Mononuclear cell (primary cell): ENCODE results near the gene TBC1D24. TPM values are rescaled to one million over a fixed set of nuclear protein-coding genes. Genes with fewer than 3 reads are reported as not detected.
"Not testable (repeated sequence)": the region's sequence is repeated elsewhere in the genome, so short reads cannot be mapped to it uniquely, and the experiment has no call there.

ENCODE experiments used
- H3K27me3 ChIP-seq: 2 replicates; pipeline ENCODE4 v1.6.0; 2011; ENCODE audit warnings: low read length, control low read depth; ENCODE audit not compliant: insufficient read depth
- H3K4me1 ChIP-seq: 2 replicates; pipeline ENCODE4 v1.5.1; 2011; ENCODE audit warnings: mild to moderate bottlenecking, low read length, control low read depth; ENCODE audit not compliant: insufficient read depth
- H3K4me3 ChIP-seq: 2 replicates; pipeline ENCODE4 v1.5.1; 2011; ENCODE audit warnings: mild to moderate bottlenecking, low read length, moderate library complexity
- H3K9me3 ChIP-seq: 2 replicates; pipeline ENCODE4 v1.5.1; 2011; ENCODE audit warnings: low read depth, mild to moderate bottlenecking, control low read depth, low read length
- total RNA-seq: library from RNA; depleted of rRNA; stranded (reverse); fragments of >200 nt; gene quantifications from one replicate; pipeline ENCODE4 v1.2.3, GENCODE V29; 2012

The TBC1D24 gene
- total RNA-seq, 1 donor, result 2.1 TPM

DNA sequence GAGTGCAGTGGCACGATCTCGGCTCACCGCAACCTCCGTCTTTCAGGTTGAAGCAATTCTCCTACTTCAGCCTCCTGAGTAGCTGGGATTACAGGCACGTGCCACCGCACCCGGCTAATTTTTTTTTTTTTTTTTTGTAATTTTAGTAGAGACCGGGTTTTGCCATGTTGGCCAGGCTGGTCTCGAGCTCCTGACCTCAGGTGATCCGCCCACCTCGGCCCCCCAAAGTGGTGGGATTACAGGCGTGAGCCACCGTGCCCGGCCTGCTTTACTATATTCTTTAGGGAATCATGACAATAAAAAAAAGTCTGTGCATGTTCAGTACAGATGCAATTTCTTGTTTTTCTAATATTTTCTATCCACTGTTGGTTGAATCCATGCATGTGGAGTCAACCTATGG is 68.8 kb downstream of the TBC1D24 start:
- not testable (repeated sequence) for H3K27me3 ChIP-seq, H3K9me3 ChIP-seq, H3K4me3 ChIP-seq
- peaks cover 28% of the 10 kb centered on the region for H3K4me1 ChIP-seq

GRCh38 chr16:2550283-2550878 is 75.5 kb downstream of the TBC1D24 start:
- H3K27me3 ChIP-seq, H3K9me3 ChIP-seq, H3K4me1 ChIP-seq, H3K4me3 ChIP-seq: not testable (repeated sequence)

- H3K27me3 ChIP-seq, H3K4me3 ChIP-seq, H3K4me1 ChIP-seq, H3K9me3 ChIP-seq: not testable (repeated sequence)
Observed at GRCh38 chr16:2551420-2551889, 76.5 kb downstream of the TBC1D24 start.

DNA sequence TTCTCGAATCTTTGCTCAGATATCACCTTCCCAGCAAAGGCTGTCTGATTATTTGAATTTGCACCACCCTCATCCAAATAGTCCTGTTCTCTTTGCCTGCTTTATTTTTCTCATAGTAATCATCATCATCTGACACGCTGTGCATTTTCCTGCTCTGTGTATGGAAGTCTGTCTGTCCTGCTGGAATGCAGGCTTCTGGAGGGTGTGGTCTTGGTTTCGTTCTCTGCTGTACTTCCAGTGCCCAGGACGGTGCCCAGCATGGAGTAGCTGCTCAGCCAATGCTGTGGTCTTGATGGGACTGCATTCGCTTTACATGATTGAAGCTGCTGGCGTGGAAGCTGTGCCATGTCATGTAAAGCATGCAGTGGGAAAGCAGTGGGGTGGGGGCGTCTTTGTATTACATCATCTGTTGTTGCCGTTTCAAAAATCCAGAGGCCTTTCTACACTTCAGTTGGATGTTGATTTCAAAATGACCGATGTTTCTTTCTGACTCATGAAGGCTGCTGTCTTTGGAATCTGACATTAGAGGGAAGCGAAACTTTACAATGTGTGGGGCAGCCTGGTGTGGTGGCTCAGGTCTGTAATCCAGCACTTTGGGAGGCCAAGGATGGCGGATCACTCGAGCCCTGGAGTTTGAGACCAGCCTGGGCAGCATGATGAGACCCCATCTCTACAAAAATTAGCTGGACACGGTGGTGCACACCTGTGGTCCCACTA is 79.9 kb downstream of the TBC1D24 start:
- not testable (repeated sequence) for H3K9me3 ChIP-seq, H3K4me3 ChIP-seq, H3K4me1 ChIP-seq, H3K27me3 ChIP-seq

Other genes starting within 250 kb of the TBC1D24 start
- 0.21 TPM for gene DNASE1L2, start 238.7 kb upstream of the TBC1D24 start, total RNA-seq
- 10.5 TPM for gene ECI1, start 223.5 kb upstream of the TBC1D24 start, total RNA-seq
- gene RNPS1, start 207.0 kb upstream of the TBC1D24 start, total RNA-seq, result 156 TPM
- gene ABCA3, start 134.4 kb upstream of the TBC1D24 start, total RNA-seq, result 1.9 TPM
- gene CCNF, start 45.7 kb upstream of the TBC1D24 start, total RNA-seq, result 1.2 TPM
- not detected for gene TEDC2, start 15.0 kb upstream of the TBC1D24 start, total RNA-seq
- gene NTN3, start 3.8 kb upstream of the TBC1D24 start, total RNA-seq, result not detected
- gene ATP6V0C, start 38.8 kb downstream of the TBC1D24 start, total RNA-seq, result 61.2 TPM
- 49.7 TPM for gene AMDHD2, start 45.2 kb downstream of the TBC1D24 start, total RNA-seq
- 0.10 TPM for gene CEMP1, start 56.3 kb downstream of the TBC1D24 start, total RNA-seq
- gene PDPK1, start 62.9 kb downstream of the TBC1D24 start, total RNA-seq, result 36.9 TPM
- 17.7 TPM for gene KCTD5, start 207.4 kb downstream of the TBC1D24 start, total RNA-seq
- 0.10 TPM for gene PRSS27, start 245.1 kb downstream of the TBC1D24 start, total RNA-seq